IMR-90 (cell line): ENCODE data around the gene C1QTNF1. TPM values are rescaled to one million over a fixed set of nuclear protein-coding genes. Genes with fewer than 3 reads are reported as not detected.

Experiments used
- ATAC-seq: fragments of 200-7000 bp; cut with Tn5 transposase; 2 replicates; pipeline ENCODE4 v1.9.1; 2020; ENCODE audit warnings: low read depth, mild to moderate bottlenecking, moderate library complexity
- BruUV-seq: library from RNA; stranded (reverse); fragments of 400-500 nt; replicated peaks from 2 replicates; lab custom pipeline; 2021; lab: Mats Ljungman, UMichigan
- CTCF ChIA-PET: fragments of 300-600 bp; formaldehyde crosslinking; extraction: SDS; loops from one replicate; lab custom pipeline; 2021; ENCODE audit warnings: antibody characterized with exemption; lab: Yijun Ruan, JAX
- POLR2A ChIA-PET: fragments of 300-600 bp; sonication (Branson Sonifier 250); formaldehyde crosslinking; loops from one replicate; lab custom pipeline; 2022; ENCODE audit warnings: antibody characterized with exemption; ENCODE audit not compliant: unreplicated experiment; lab: Charles Lee
- DNase-seq: peaks from one replicate; pipeline ENCODE4 v3.0.0; 2013
- H2AFZ ChIP-seq: replicated peaks from 2 replicates; pipeline ENCODE3; 2013; ENCODE audit warnings: low read length, mild to moderate bottlenecking; ENCODE audit not compliant: poor library complexity
- H2AK5ac ChIP-seq: 2 replicates; pipeline ENCODE4 v1.6.1; 2013; ENCODE audit warnings: low read depth, low read length, inconsistent platforms
- H2AK9ac ChIP-seq: replicated peaks from 2 replicates; pipeline ENCODE3; 2013; ENCODE audit warnings: mild to moderate bottlenecking, low read depth, low read length, moderate library complexity; ENCODE audit not compliant: poor library complexity
- H2BK120ac ChIP-seq: 2 replicates; pipeline ENCODE4 v1.6.1; 2013; ENCODE audit warnings: low read depth, low read length, inconsistent platforms
- H2BK15ac ChIP-seq: 3 replicates; pipeline ENCODE4 v1.6.1; 2013; ENCODE audit warnings: low read depth, low read length, inconsistent platforms
- H2BK20ac ChIP-seq: 2 replicates; pipeline ENCODE4 v1.6.1; 2013; ENCODE audit warnings: low read depth, mild to moderate bottlenecking, inconsistent platforms, low read length, moderate library complexity
- H2BK5ac ChIP-seq: 2 replicates; pipeline ENCODE4 v1.6.1; 2013; ENCODE audit warnings: mild to moderate bottlenecking, low read depth, low read length, inconsistent platforms; ENCODE audit not compliant: poor library complexity, severe bottlenecking
- H3K14ac ChIP-seq: replicated peaks from 2 replicates; pipeline ENCODE4 v1.6.1; 2013; ENCODE audit warnings: low read depth, low read length, inconsistent platforms
- H3K18ac ChIP-seq: 2 replicates; pipeline ENCODE4 v1.6.1; 2013; ENCODE audit warnings: low read depth, low read length, control low read depth
- H3K23ac ChIP-seq: 2 replicates; pipeline ENCODE4 v1.6.1; 2013; ENCODE audit warnings: low read depth, low read length, inconsistent platforms
- H3K27ac ChIP-seq: 2 replicates; pipeline ENCODE4 v1.5.1; 2013; ENCODE audit warnings: mild to moderate bottlenecking, control low read depth, low read length; ENCODE audit not compliant: insufficient read depth
- H3K27me3 ChIP-seq: 2 replicates; pipeline ENCODE4 v1.6.1; 2013; ENCODE audit warnings: low read length; ENCODE audit not compliant: control insufficient read depth, insufficient read depth
- H3K36me3 ChIP-seq: 2 replicates; pipeline ENCODE4 v1.6.1; 2013; ENCODE audit warnings: low read length, mixed read lengths; ENCODE audit not compliant: control insufficient read depth, insufficient read depth
- H3K4ac ChIP-seq: 2 replicates; pipeline ENCODE4 v1.6.1; 2013; ENCODE audit warnings: low read depth, low read length, inconsistent platforms
- H3K4me1 ChIP-seq: 2 replicates; pipeline ENCODE4 v1.6.1; 2013; ENCODE audit warnings: low read length, mixed read lengths; ENCODE audit not compliant: control insufficient read depth, insufficient read depth
- H3K4me2 ChIP-seq: 2 replicates; pipeline ENCODE4 v1.6.1; 2013; ENCODE audit warnings: low read depth, mild to moderate bottlenecking, control low read depth, low read length, moderate library complexity
- H3K4me3 ChIP-seq: 2 replicates; pipeline ENCODE4 v1.5.1; 2013; ENCODE audit warnings: low read depth, mild to moderate bottlenecking, control low read depth, low read length, moderate library complexity; ENCODE audit not compliant: insufficient read depth
- H3K56ac ChIP-seq: 2 replicates; pipeline ENCODE4 v1.6.1; 2013; ENCODE audit warnings: low read length, inconsistent platforms; ENCODE audit not compliant: insufficient read depth; ENCODE audit errors: extremely low read depth
- H3K79me1 ChIP-seq, 2 experiments: 2 replicates each; pipeline ENCODE4 v1.6.1; 2013; ENCODE audit warnings: low read length in 2 of 2, inconsistent platforms in 1 of 2, low read depth in 1 of 2
- H3K9ac ChIP-seq: 2 replicates; pipeline ENCODE4 v1.6.1; 2013; ENCODE audit warnings: low read depth, low read length, control low read depth
- H3K9me1 ChIP-seq: 2 replicates; pipeline ENCODE4 v1.6.1; 2013; ENCODE audit warnings: low read length, inconsistent platforms; ENCODE audit not compliant: insufficient read depth
- H3K9me3 ChIP-seq: 2 replicates; pipeline ENCODE4 v1.6.1; 2013; ENCODE audit warnings: low read length; ENCODE audit not compliant: control insufficient read depth, insufficient read depth
- H4K20me1 ChIP-seq: 2 replicates; pipeline ENCODE4 v1.6.1; 2013; ENCODE audit warnings: low read length, inconsistent platforms; ENCODE audit not compliant: insufficient read depth
- H4K5ac ChIP-seq: 2 replicates; pipeline ENCODE4 v1.6.1; 2013; ENCODE audit warnings: mild to moderate bottlenecking, low read depth, low read length, control low read depth
- H4K8ac ChIP-seq, 2 experiments: 2 replicates each; pipeline ENCODE4 v1.6.1; 2013; ENCODE audit warnings: low read depth in 2 of 2, low read length in 2 of 2, control low read depth in 1 of 2, inconsistent platforms in 1 of 2
- H4K91ac ChIP-seq: 2 replicates; pipeline ENCODE4 v1.6.1; 2013; ENCODE audit warnings: low read depth, low read length, inconsistent platforms; ENCODE audit not compliant: insufficient read depth
- CHD1 ChIP-seq: IDR thresholded peaks from 2 replicates; pipeline ENCODE4 v1.6.1; 2012; ENCODE audit warnings: low read depth, low read length, improper control_type of control experiment
- POLR2A ChIP-seq: IDR thresholded peaks from 2 replicates; pipeline ENCODE4 v1.6.1; 2012; ENCODE audit warnings: mild to moderate bottlenecking, low read depth, low read length
- RFX5 ChIP-seq: IDR thresholded peaks from 2 replicates; pipeline ENCODE4 v1.8.0; 2012; ENCODE audit warnings: low read depth, mild to moderate bottlenecking, low read length, moderate library complexity
- WGBS, 2 experiments: methylation state at CpG; one replicate each; pipeline versions ENCODE4 v1.1.5 to v1.1.7; 2013; ENCODE audit warnings: missing lambda C conversion rate in 2 of 2; ENCODE audit not compliant: insufficient read length in 1 of 2; ENCODE audit errors: extremely low coverage in 2 of 2; 5-methylcytosine and 5-hydroxymethylcytosine counted together
- dilution Hi-C: fragments of 300-500 bp; cut with HindIII; formaldehyde crosslinking; loops from one replicate; pipeline ENCODE4 v1.14.3; 2018; ENCODE audit warnings: low sequenced_read_pairs; ENCODE audit not compliant: unreplicated experiment
- in situ Hi-C: fragments of 300-500 bp; cut with MboI; formaldehyde crosslinking; loops from 3 replicates; pipeline ENCODE4 v1.14.3; 2019; ENCODE audit warnings: low sequenced_read_pairs, inconsistent platforms, mixed read lengths
- intact Hi-C: fragments of 100-400 bp; cut with micrococcal nuclease; formaldehyde crosslinking; loops from 2 replicates; pipeline ENCODE4 v1.10.0; 2022
- polyA plus RNA-seq, 3 experiments: library from polyadenylated mRNA; depleted of rRNA; stranded (reverse); fragments of >200 nt; gene quantifications; 2 replicates each; pipeline ENCODE4 v1.2.3, GENCODE V29; 2012; ENCODE audit warnings: low replicate concordance in 1 of 3
- total RNA-seq: library from RNA; depleted of rRNA; stranded (reverse); fragments of >200 nt; gene quantifications from 2 replicates; pipeline ENCODE4 v1.2.3, GENCODE V29; 2012
- TF ChIP-seq, protein P1 (sequence below): fragments of 150-350 bp; IDR thresholded peaks from 2 replicates; pipeline ENCODE4 v1.6.1; 2016; ENCODE audit warnings: low read depth, mild to moderate bottlenecking, low read length, moderate library complexity, borderline replicate concordance
- TF ChIP-seq, protein P2 (sequence below): conservative IDR thresholded peaks from 2 replicates; pipeline ENCODE4 v1.5.1; 2012; ENCODE audit warnings: mild to moderate bottlenecking, low read depth, low read length, improper control_type of control experiment

Gene C1QTNF1
- total and polyA plus RNA-seq, 2 of the 4 experiments (the other 2 are of a cell fraction): 3.4 to 8.4 TPM

- TF ChIP-seq, protein P1, sequence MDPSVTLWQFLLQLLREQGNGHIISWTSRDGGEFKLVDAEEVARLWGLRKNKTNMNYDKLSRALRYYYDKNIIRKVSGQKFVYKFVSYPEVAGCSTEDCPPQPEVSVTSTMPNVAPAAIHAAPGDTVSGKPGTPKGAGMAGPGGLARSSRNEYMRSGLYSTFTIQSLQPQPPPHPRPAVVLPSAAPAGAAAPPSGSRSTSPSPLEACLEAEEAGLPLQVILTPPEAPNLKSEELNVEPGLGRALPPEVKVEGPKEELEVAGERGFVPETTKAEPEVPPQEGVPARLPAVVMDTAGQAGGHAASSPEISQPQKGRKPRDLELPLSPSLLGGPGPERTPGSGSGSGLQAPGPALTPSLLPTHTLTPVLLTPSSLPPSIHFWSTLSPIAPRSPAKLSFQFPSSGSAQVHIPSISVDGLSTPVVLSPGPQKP: no peak
- TF ChIP-seq POLR2A (no peak), CHD1 (no peak), RFX5 (no peak)
- TF ChIP-seq, protein P2, sequence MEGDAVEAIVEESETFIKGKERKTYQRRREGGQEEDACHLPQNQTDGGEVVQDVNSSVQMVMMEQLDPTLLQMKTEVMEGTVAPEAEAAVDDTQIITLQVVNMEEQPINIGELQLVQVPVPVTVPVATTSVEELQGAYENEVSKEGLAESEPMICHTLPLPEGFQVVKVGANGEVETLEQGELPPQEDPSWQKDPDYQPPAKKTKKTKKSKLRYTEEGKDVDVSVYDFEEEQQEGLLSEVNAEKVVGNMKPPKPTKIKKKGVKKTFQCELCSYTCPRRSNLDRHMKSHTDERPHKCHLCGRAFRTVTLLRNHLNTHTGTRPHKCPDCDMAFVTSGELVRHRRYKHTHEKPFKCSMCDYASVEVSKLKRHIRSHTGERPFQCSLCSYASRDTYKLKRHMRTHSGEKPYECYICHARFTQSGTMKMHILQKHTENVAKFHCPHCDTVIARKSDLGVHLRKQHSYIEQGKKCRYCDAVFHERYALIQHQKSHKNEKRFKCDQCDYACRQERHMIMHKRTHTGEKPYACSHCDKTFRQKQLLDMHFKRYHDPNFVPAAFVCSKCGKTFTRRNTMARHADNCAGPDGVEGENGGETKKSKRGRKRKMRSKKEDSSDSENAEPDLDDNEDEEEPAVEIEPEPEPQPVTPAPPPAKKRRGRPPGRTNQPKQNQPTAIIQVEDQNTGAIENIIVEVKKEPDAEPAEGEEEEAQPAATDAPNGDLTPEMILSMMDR: no peak
- no peak overlapping the region for H3K27ac ChIP-seq
- ATAC-seq (no peak), DNase-seq (no peak)
- peak overlapping the region; percentile 71 for H3K4me2 ChIP-seq
- no peak overlapping the region for H2BK120ac ChIP-seq
- ChIA-PET CTCF (interaction anchor here (1.0 to 1.4 kb wide), 2 partner anchors 11 kb away, joined by 3 read pairs; no protein-coding TSS in a partner anchor), POLR2A (no interaction called here)
- peaks cover 0 to 13% of the 10 kb centered on the region in 2 experiments; a peak in 2 of 4 replicates for H3K79me1 ChIP-seq
- peak overlapping the region; percentile 91 for H2AFZ ChIP-seq
- H3K9me1 ChIP-seq: no peaks in the 10 kb centered on the region; the same call in 1 of the 2 replicates
- WGBS, 2 experiments: 89% methylated on average over 4 of the region's 9 CpGs; no CpG with 5 or more reads in 1 of the 2 experiments
- H3K18ac ChIP-seq: no peak overlapping the region
- no peaks in the 10 kb centered on the region; the same call in 1 of the 2 replicates for H3K27me3 ChIP-seq
- BruUV-seq: no TSS peak
- H3K4me3 ChIP-seq: peak overlapping the region; percentile 89
- no peak overlapping the region for H4K5ac ChIP-seq
- no peak overlapping the region for H3K14ac ChIP-seq
- no peak overlapping the region; the same call in 1 of the 2 replicates for H3K9ac ChIP-seq
- H3K4ac ChIP-seq: no peak overlapping the region
- no peak overlapping the region; the same call in 1 of the 2 replicates for H3K23ac ChIP-seq
- H2BK20ac ChIP-seq: no peak overlapping the region
- dilution Hi-C loops (no loop called here), intact Hi-C loops (no loop called here), in situ Hi-C loops (loop anchor here (25.0 kb wide), 1 partner anchor 636 kb away; no protein-coding TSS in a partner anchor)
- peak overlapping the region; percentile 81 for H2AK9ac ChIP-seq
- H2AK5ac ChIP-seq: no peak overlapping the region
- H2BK15ac ChIP-seq: no peak overlapping the region
- no peak overlapping the region for H4K91ac ChIP-seq
- H4K20me1 ChIP-seq: no peaks in the 10 kb centered on the region
- peak overlapping the region in 1 of 2 experiments; percentile 31; a peak in 2 of 4 replicates for H4K8ac ChIP-seq
- H3K4me1 ChIP-seq: 0 out of 2 replicates have a peak, but pooled peaks cover 2% of the 10 kb centered on the region
- H2BK5ac ChIP-seq: no peak overlapping the region
- H3K9me3 ChIP-seq: no peaks in the 10 kb centered on the region
- H3K36me3 ChIP-seq: peaks cover 23% of the 10 kb centered on the region
- H3K56ac ChIP-seq: no peak overlapping the region
These were observed 52.0 kb downstream of the C1QTNF1 start for GRCh38 chr17:79075861-79076406.
